HepG2 (cell line): ENCODE data around the gene GSPT1.

Experiments
- ARNTL ChIP-seq: sonication (generic); formaldehyde crosslinking; IDR thresholded peaks from 2 replicates; pipeline ENCODE4 v1.4.0; 2020; ENCODE audit warnings: mild to moderate bottlenecking, missing genetic modification reagents
- ATF7-NPFF ChIP-seq: sonication (generic); formaldehyde crosslinking; IDR thresholded peaks from 2 replicates; pipeline ENCODE4 v1.8.1; 2023; ENCODE audit warnings: mild to moderate bottlenecking, low read depth, missing genetic modification reagents, moderate library complexity
- CREB1 ChIP-seq, 2 experiments: fragments of 450-650 bp in 1 of 2; IDR thresholded peaks; 2 replicates each; pipeline ENCODE4 v1.6.1; 2016 to 2017; ENCODE audit warnings: control low read depth in 1 of 2, mild to moderate bottlenecking in 1 of 2, missing compliant biosample characterization in 1 of 2, missing genetic modification characterization in 1 of 2
- NFRKB ChIP-seq: fragments of 450-650 bp; IDR thresholded peaks from 2 replicates; pipeline ENCODE4 v1.6.1; 2017
- TF ChIP-seq, protein P1 (sequence below): sonication (generic); formaldehyde crosslinking; IDR thresholded peaks from 2 replicates; pipeline ENCODE4 v1.4.0; 2020; ENCODE audit warnings: missing genetic modification reagents
- TF ChIP-seq, protein P2 (sequence below): sonication (generic); formaldehyde crosslinking; IDR thresholded peaks from 2 replicates; pipeline ENCODE4 v1.4.0; 2020; ENCODE audit warnings: missing genetic modification reagents

DNA sequence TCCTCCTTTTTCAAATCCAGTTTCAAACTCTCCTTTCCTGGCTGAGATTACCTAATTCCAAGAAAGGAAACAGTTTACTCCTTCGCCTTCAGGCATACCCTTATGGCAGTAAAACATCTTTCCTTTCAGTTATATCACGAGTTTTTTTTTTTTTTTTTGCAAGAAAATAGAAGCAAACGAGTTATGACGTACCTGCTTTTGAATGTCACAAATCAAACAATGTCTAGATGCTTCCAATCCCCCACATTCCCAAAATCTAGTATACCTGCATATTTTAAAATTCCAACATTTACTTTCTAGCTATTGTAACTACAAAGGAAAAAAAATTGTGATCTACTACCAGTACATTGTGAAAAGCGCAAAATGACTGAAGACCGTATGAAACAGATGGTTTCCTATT, 28.9 kb downstream of the GSPT1 start:
- TF ChIP-seq ARNTL, result no peak
- no peak for TF ChIP-seq NFRKB
- no peak for TF ChIP-seq CREB1 (IDR thresholded peaks at IDR 0.05)
- no peak for TF ChIP-seq CREB1 (CRISPR knock-in tag; IDR thresholded peaks at IDR 0.05)
- TF ChIP-seq ATF7-NPFF (CRISPR knock-in tag), result no peak
- TF ChIP-seq, protein P1, sequence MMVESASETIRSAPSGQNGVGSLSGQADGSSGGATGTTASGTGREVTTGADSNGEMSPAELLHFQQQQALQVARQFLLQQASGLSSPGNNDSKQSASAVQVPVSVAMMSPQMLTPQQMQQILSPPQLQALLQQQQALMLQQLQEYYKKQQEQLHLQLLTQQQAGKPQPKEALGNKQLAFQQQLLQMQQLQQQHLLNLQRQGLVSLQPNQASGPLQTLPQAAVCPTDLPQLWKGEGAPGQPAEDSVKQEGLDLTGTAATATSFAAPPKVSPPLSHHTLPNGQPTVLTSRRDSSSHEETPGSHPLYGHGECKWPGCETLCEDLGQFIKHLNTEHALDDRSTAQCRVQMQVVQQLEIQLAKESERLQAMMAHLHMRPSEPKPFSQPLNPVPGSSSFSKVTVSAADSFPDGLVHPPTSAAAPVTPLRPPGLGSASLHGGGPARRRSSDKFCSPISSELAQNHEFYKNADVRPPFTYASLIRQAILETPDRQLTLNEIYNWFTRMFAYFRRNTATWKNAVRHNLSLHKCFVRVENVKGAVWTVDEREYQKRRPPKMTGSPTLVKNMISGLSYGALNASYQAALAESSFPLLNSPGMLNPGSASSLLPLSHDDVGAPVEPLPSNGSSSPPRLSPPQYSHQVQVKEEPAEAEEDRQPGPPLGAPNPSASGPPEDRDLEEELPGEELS (CRISPR knock-in tag), result no peak
- TF ChIP-seq, protein P2, sequence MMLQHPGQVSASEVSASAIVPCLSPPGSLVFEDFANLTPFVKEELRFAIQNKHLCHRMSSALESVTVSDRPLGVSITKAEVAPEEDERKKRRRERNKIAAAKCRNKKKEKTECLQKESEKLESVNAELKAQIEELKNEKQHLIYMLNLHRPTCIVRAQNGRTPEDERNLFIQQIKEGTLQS (CRISPR knock-in tag), result no peak
